ENCODE measurements around the gene P2RY10. TPM values are rescaled to one million over a fixed set of nuclear protein-coding genes. Genes with fewer than 3 reads are reported as not detected.

P2RY10 gene
- not detected in 5 replicates for total RNA-seq (2022; extraction: Qiagen RNA extraction)

GRCh38 chrX:78945186-78945912 lies at the start of gene P2RY10:
Gene P2RY10 (plus strand): TSS chrX:78945391. CDS start chrX:78960521, 15,130 bp downstream.

Other genes with a start within 250 kb of the P2RY10 start
- not detected in 5 replicates for gene LPAR4, start 197.7 kb upstream of the P2RY10 start, total RNA-seq (2022; extraction: Qiagen RNA extraction)
- not detected in 5 replicates for gene GPR174, start 199.3 kb downstream of the P2RY10 start, total RNA-seq (2022; extraction: Qiagen RNA extraction)